GM19397 (cell line): Measurements from ENCODE around the gene CEP162.
"Not testable (repeated sequence)": the region's sequence is repeated elsewhere in the genome, so short reads cannot be mapped to it uniquely, and the experiment has no call there.

ENCODE experiments used
- ATAC-seq: cut with Tn5 transposase; IDR thresholded peaks from one replicate; pipeline ENCODE4 v1.9.1; 2021; ENCODE audit warnings: mild to moderate bottlenecking, moderate library complexity; ENCODE audit not compliant: unreplicated experiment

Gene CEP162

GRCh38 chr6:84227434-84228197 is at the start of gene CEP162:
TSS of gene CEP162 (minus strand) at chr6:84227643. CDS start at chr6:84226393, 1,250 bp downstream.
- peak; percentile 99 for ATAC-seq

- ATAC-seq, result no peak
These were observed 47.4 kb upstream of the CEP162 start for GRCh38 chr6:84274856-84275255.

- no peak for ATAC-seq
These were observed 45.8 kb upstream of the CEP162 start for GRCh38 chr6:84273048-84273809.

GRCh38 chr6:84272298-84272697 is 44.9 kb upstream of the CEP162 start:
- no peak for ATAC-seq

GRCh38 chr6:84271061-84271716 is 43.7 kb upstream of the CEP162 start:
- ATAC-seq, result no peak

- no peak for ATAC-seq
These were observed 42.7 kb upstream of the CEP162 start for GRCh38 chr6:84269947-84270733.

GRCh38 chr6:84268781-84269180 is 41.3 kb upstream of the CEP162 start:
- ATAC-seq, result no peak

- ATAC-seq, result no peak
These were observed 36.1 kb upstream of the CEP162 start for GRCh38 chr6:84263557-84263956.

GRCh38 chr6:84260926-84261325 is 33.5 kb upstream of the CEP162 start:
- ATAC-seq, result no peak

- ATAC-seq, result no peak
These were observed 32.8 kb upstream of the CEP162 start for GRCh38 chr6:84260196-84260595.

GRCh38 chr6:84258866-84259265 is 31.4 kb upstream of the CEP162 start:
- no peak for ATAC-seq

GRCh38 chr6:84258268-84258667 is 30.8 kb upstream of the CEP162 start:
- ATAC-seq, result no peak

GRCh38 chr6:84255641-84256040 is 28.2 kb upstream of the CEP162 start:
- ATAC-seq, result no peak

GRCh38 chr6:84253380-84253779 is 25.9 kb upstream of the CEP162 start:
- ATAC-seq, result no peak

- no peak for ATAC-seq
These were observed 24.6 kb upstream of the CEP162 start for GRCh38 chr6:84251891-84252539.

GRCh38 chr6:84249724-84250123 is 22.3 kb upstream of the CEP162 start:
- ATAC-seq, result no peak

- not testable (repeated sequence) for ATAC-seq
These were observed 17.1 kb upstream of the CEP162 start for GRCh38 chr6:84244416-84245081.

- ATAC-seq, result no peak
These were observed 15.8 kb upstream of the CEP162 start for GRCh38 chr6:84243240-84243639.

GRCh38 chr6:84242265-84242664 is 14.8 kb upstream of the CEP162 start:
- ATAC-seq, result no peak

- no peak for ATAC-seq
These were observed 728 bp upstream of the CEP162 start for GRCh38 chr6:84228198-84228543.
